ENCODE measurements around the gene PHF2. TPM values are rescaled to one million over a fixed set of nuclear protein-coding genes. Genes with fewer than 3 reads are reported as not detected.

Gene PHF2
- polyA plus RNA-seq, 5 donors = 36.7 to 46.6 (median 46.2) TPM

- DNase-seq = no peak
Observed at GRCh38 chr9:93676310-93677047, 100.1 kb downstream of the PHF2 start.

- no peak for DNase-seq
Observed at GRCh38 chr9:93677048-93677571, 100.7 kb downstream of the PHF2 start.

- DNase-seq = no peak
Observed at GRCh38 chr9:93677641-93678136, 101.3 kb downstream of the PHF2 start.

GRCh38 chr9:93678199-93679019, 102.0 kb downstream of the PHF2 start:
- no peak for DNase-seq

- DNase-seq = no peak
Observed at GRCh38 chr9:93679536-93680442, 103.4 kb downstream of the PHF2 start.

GRCh38 chr9:93680443-93681268, 104.3 kb downstream of the PHF2 start:
- no peak for DNase-seq

- DNase-seq = no peak
Observed at GRCh38 chr9:93681269-93682154, 105.1 kb downstream of the PHF2 start.

GRCh38 chr9:93682155-93682968, 106.0 kb downstream of the PHF2 start:
- DNase-seq = peak in 1 of 2 donors; percentile 39

- no peak for DNase-seq
Observed at GRCh38 chr9:93683331-93684134, 107.1 kb downstream of the PHF2 start.

- DNase-seq = no peak
Observed at GRCh38 chr9:93684161-93684765, 107.9 kb downstream of the PHF2 start.

- no peak for DNase-seq
Observed at GRCh38 chr9:93684806-93685543, 108.6 kb downstream of the PHF2 start.

- DNase-seq = no peak
Observed at GRCh38 chr9:93686127-93686879, 109.9 kb downstream of the PHF2 start.

GRCh38 chr9:93686880-93687236, 110.5 kb downstream of the PHF2 start:
- DNase-seq = no peak

GRCh38 chr9:93690618-93691017, 114.2 kb downstream of the PHF2 start:
- DNase-seq = no peak

- no peak for DNase-seq
Observed at GRCh38 chr9:93693129-93693528, 116.7 kb downstream of the PHF2 start.
